ENCODE data around the gene CD80.

The CD80 gene

GRCh38 chr3:119542168-119542767, 17.1 kb downstream of the CD80 start:
- no peak for DNase-seq

- DNase-seq: no peak
These were observed 17.9 kb downstream of the CD80 start for GRCh38 chr3:119541547-119541946.

GRCh38 chr3:119538772-119539171, 20.6 kb downstream of the CD80 start:
- no peak for DNase-seq

GRCh38 chr3:119536757-119537156, 22.7 kb downstream of the CD80 start:
- DNase-seq: no peak

GRCh38 chr3:119534296-119534695, 25.1 kb downstream of the CD80 start:
- DNase-seq: no peak

GRCh38 chr3:119531151-119531550, 28.3 kb downstream of the CD80 start:
- no peak for DNase-seq

GRCh38 chr3:119530456-119530855, 29.0 kb downstream of the CD80 start:
- DNase-seq: no peak

GRCh38 chr3:119529883-119530282, 29.5 kb downstream of the CD80 start:
- DNase-seq: no peak

- DNase-seq: no peak
These were observed 31.7 kb downstream of the CD80 start for GRCh38 chr3:119527714-119528113.

- no peak for DNase-seq
These were observed 34.3 kb downstream of the CD80 start for GRCh38 chr3:119524931-119525662.

GRCh38 chr3:119518026-119518425, 41.4 kb downstream of the CD80 start:
- no peak for DNase-seq

- DNase-seq: no peak
These were observed 42.3 kb downstream of the CD80 start for GRCh38 chr3:119517112-119517511.

- DNase-seq: no peak
These were observed 44.8 kb downstream of the CD80 start for GRCh38 chr3:119514637-119515036.

- no peak for DNase-seq
These were observed 48.7 kb downstream of the CD80 start for GRCh38 chr3:119510690-119511089.

- DNase-seq: no peak
These were observed 51.1 kb downstream of the CD80 start for GRCh38 chr3:119508172-119508845.

- no peak for DNase-seq
These were observed 52.0 kb downstream of the CD80 start for GRCh38 chr3:119507404-119507803.

GRCh38 chr3:119506631-119507030, 52.8 kb downstream of the CD80 start:
- DNase-seq: no peak

- DNase-seq: no peak
These were observed 58.5 kb downstream of the CD80 start for GRCh38 chr3:119500901-119501300.

- no peak for DNase-seq
These were observed 59.1 kb downstream of the CD80 start for GRCh38 chr3:119500265-119500664.

GRCh38 chr3:119498186-119499011, 61.0 kb downstream of the CD80 start, which contains the start of gene TIMMDC1:
Gene TIMMDC1, plus strand, starts transcription at chr3:119498547. Its CDS starts 187 bp downstream, at chr3:119498734.
- DNase-seq: peak; percentile 88

- no peak for DNase-seq
These were observed 61.6 kb downstream of the CD80 start for GRCh38 chr3:119497820-119498185.

- no peak for DNase-seq
These were observed 64.8 kb downstream of the CD80 start for GRCh38 chr3:119494597-119494996.

- DNase-seq: no peak
These were observed 66.6 kb downstream of the CD80 start for GRCh38 chr3:119492810-119493209.

All from NCI-H2081 treated with DMSO at 0.1 percent for 48 hours (cell line).